ENCODE data around the gene TGFB1. TPM values are rescaled to one million over a fixed set of nuclear protein-coding genes. Genes with fewer than 3 reads are reported as not detected.
A peak's percentile ranks its signal among the peaks of the same experiment; 100 is the strongest.

The TGFB1 gene
- total and polyA plus RNA-seq, 2 of the 13 experiments (the other 11 are each of a cell fraction or from before 2014, with no cell fraction given): 4.1 to 5.4 TPM

GRCh38 chr19:41353466-41354342, at the start of gene TGFB1 (continued):
- peak; percentile 61 for TF ChIP-seq HDAC1 (CRISPR knock-in tag; IDR thresholded peaks at IDR 0.05)
- 0 out of 2 replicates have a peak, but pooled peaks have one; percentile 15 for TF ChIP-seq ZNF790 (CRISPR knock-in tag; IDR thresholded peaks at IDR 0.05; ENCODE audit: borderline replicate concordance)
- TF ChIP-seq ZNF281 (CRISPR knock-in tag; IDR thresholded peaks at IDR 0.05; ENCODE audit: borderline replicate concordance): no peak
- TF ChIP-seq ZNF296 (CRISPR knock-in tag; conservative IDR thresholded peaks at IDR 0.05): no peak
- no peak for TF ChIP-seq ZBTB21 (CRISPR knock-in tag; IDR thresholded peaks at IDR 0.05)
- TF ChIP-seq ZNF549 (CRISPR knock-in tag; IDR thresholded peaks at IDR 0.05): no peak
- TF ChIP-seq ZNF784 (CRISPR knock-in tag; IDR thresholded peaks at IDR 0.05; ENCODE audit: borderline replicate concordance): no peak
- TF ChIP-seq MAFK (conservative IDR thresholded peaks at IDR 0.05 in 1 of 2, IDR thresholded peaks at IDR 0.05 in 1 of 2; ENCODE audit: low read length in 2 of 2): no peak
- no peak for TF ChIP-seq ZNF546 (CRISPR knock-in tag; conservative IDR thresholded peaks at IDR 0.05)
- TF ChIP-seq GATAD2A (CRISPR knock-in tag; IDR thresholded peaks at IDR 0.05): peak; percentile 72
- peak; percentile 54; the same call in 1 of the 2 replicates for TF ChIP-seq TARDBP (CRISPR knock-in tag; IDR thresholded peaks at IDR 0.05)
- TF ChIP-seq EHMT2 (IDR thresholded peaks at IDR 0.05; ENCODE audit: borderline replicate concordance, low read depth, low read length): no peak
- TF ChIP-seq ZNF768 (CRISPR knock-in tag; IDR thresholded peaks at IDR 0.05): no peak
- no peak for TF ChIP-seq PRPF4 (IDR thresholded peaks at IDR 0.05; ENCODE audit: low read depth, low read length, poor library complexity, severe bottlenecking)
- no peak for TF ChIP-seq MBNL3 (CRISPR knock-in tag; conservative IDR thresholded peaks at IDR 0.05)
- TF ChIP-seq CEBPG (CRISPR knock-in tag; IDR thresholded peaks at IDR 0.05): no peak; the same call in 1 of the 2 replicates
- TF ChIP-seq ZSCAN21 (CRISPR knock-in tag; IDR thresholded peaks at IDR 0.05; ENCODE audit: borderline replicate concordance): no peak
- TF ChIP-seq DNMT3B (CRISPR knock-in tag; conservative IDR thresholded peaks at IDR 0.05): no peak
- no peak for TF ChIP-seq JUND (CRISPR knock-in tag; IDR thresholded peaks at IDR 0.05)
- TF ChIP-seq ZNF101 (CRISPR knock-in tag; IDR thresholded peaks at IDR 0.05; ENCODE audit: borderline replicate concordance, low read depth): no peak
- TF ChIP-seq CHD4 (IDR thresholded peaks at IDR 0.05; ENCODE audit: borderline replicate concordance, low read length): no peak
- TF ChIP-seq ZFP36L2 (CRISPR knock-in tag; IDR thresholded peaks at IDR 0.05): no peak
- peak; percentile 34; the same call in 1 of the 2 replicates for TF ChIP-seq TCF7 (IDR thresholded peaks at IDR 0.05; ENCODE audit: low read depth)
- no peak for TF ChIP-seq ZNF280D (CRISPR knock-in tag; IDR thresholded peaks at IDR 0.05)
- TF ChIP-seq ZNF792 (CRISPR knock-in tag; IDR thresholded peaks at IDR 0.05): peak; percentile 9; the same call in 1 of the 2 replicates

Measured in HepG2 (cell line).